Neutrophil (primary cell): Measurements from ENCODE around the gene SLC2A9.

Experiments used
- H3K27ac ChIP-seq: fragments of 200-600 bp; sonication (generic); 2 replicates; pipeline ENCODE4 v1.5.1; 2016; ENCODE audit warnings: mild to moderate bottlenecking, moderate library complexity
- H3K27me3 ChIP-seq: fragments of 200-600 bp; sonication (generic); 2 replicates; pipeline ENCODE4 v1.6.0; 2016; ENCODE audit warnings: mild to moderate bottlenecking
- H3K36me3 ChIP-seq: fragments of 200-600 bp; sonication (generic); 2 replicates; pipeline ENCODE4 v1.5.1; 2017
- H3K4me1 ChIP-seq, 2 experiments: fragments of 200-600 bp in 1 of 2; sonication (generic) in 1 of 2; 1 replicate in 1 of 2; 2 replicates in 1 of 2; pipeline versions ENCODE4 v1.5.1 to v1.6.1; 2013 to 2016; ENCODE audit warnings: low read depth in 1 of 2, low read length in 1 of 2, mild to moderate bottlenecking in 1 of 2, moderate library complexity in 1 of 2; ENCODE audit not compliant: control insufficient read depth in 1 of 2, insufficient read depth in 1 of 2
- H3K4me3 ChIP-seq, 2 experiments: fragments of 200-600 bp in 1 of 2; sonication (generic) in 1 of 2; 1 replicate in 1 of 2; 2 replicates in 1 of 2; pipeline ENCODE4 v1.5.1; 2013 to 2016; ENCODE audit warnings: low read depth in 1 of 2, low read length in 1 of 2, mild to moderate bottlenecking in 1 of 2, moderate library complexity in 1 of 2
- H3K9me3 ChIP-seq: fragments of 200-600 bp; sonication (generic); 2 replicates; pipeline ENCODE4 v1.5.1; 2016
- CTCF ChIP-seq: fragments of 200-600 bp; sonication (generic); IDR thresholded peaks from 2 replicates; pipeline ENCODE4 v1.5.1; 2016; ENCODE audit warnings: antibody characterized with exemption

The SLC2A9 gene

GRCh38 chr4:10061650-10062415 is 40.5 kb upstream of the SLC2A9 start:
- Histone ChIP-seq H3K4me1 (peaks cover 0 to 10% of the 10 kb centered on the region in 2 experiments), H3K4me3 (no peak overlapping the region), H3K27ac (no peak overlapping the region), H3K9me3 (no peaks in the 10 kb centered on the region), H3K27me3 (no peaks in the 10 kb centered on the region), H3K36me3 (peaks cover 73% of the 10 kb centered on the region)
- TF ChIP-seq CTCF: no peak

GRCh38 chr4:10058371-10058770 is 37.1 kb upstream of the SLC2A9 start:
- Histone ChIP-seq H3K4me3 (no peak overlapping the region), H3K27me3 (no peaks in the 10 kb centered on the region), H3K36me3 (peaks cover 46% of the 10 kb centered on the region), H3K9me3 (no peaks in the 10 kb centered on the region), H3K27ac (no peak overlapping the region), H3K4me1 (peaks cover 0 to 6% of the 10 kb centered on the region in 2 experiments)
- TF ChIP-seq CTCF: no peak

GRCh38 chr4:10057023-10057395 is 35.7 kb upstream of the SLC2A9 start:
- Histone ChIP-seq H3K4me3 (no peak overlapping the region), H3K4me1 (no peaks in the 10 kb centered on the region), H3K36me3 (peaks cover 34% of the 10 kb centered on the region), H3K27ac (no peak overlapping the region), H3K9me3 (no peaks in the 10 kb centered on the region), H3K27me3 (no peaks in the 10 kb centered on the region)
- no peak for TF ChIP-seq CTCF

- peaks cover 29% of the 10 kb centered on the region for H3K36me3 ChIP-seq
- no peak overlapping the region for H3K4me3 ChIP-seq
- H3K4me1 ChIP-seq: no peaks in the 10 kb centered on the region
- no peaks in the 10 kb centered on the region for H3K9me3 ChIP-seq
- TF ChIP-seq CTCF: no peak
- H3K27me3 ChIP-seq: no peaks in the 10 kb centered on the region
- H3K27ac ChIP-seq: no peak overlapping the region
These were observed 35.2 kb upstream of the SLC2A9 start for GRCh38 chr4:10056334-10057022.

- Histone ChIP-seq H3K4me3 (no peak overlapping the region), H3K9me3 (no peaks in the 10 kb centered on the region), H3K27ac (no peak overlapping the region), H3K36me3 (peaks cover 23% of the 10 kb centered on the region), H3K4me1 (peaks cover 0 to under 1% of the 10 kb centered on the region in 2 experiments), H3K27me3 (peaks cover under 1% of the 10 kb centered on the region)
- no peak for TF ChIP-seq CTCF
These were observed 34.6 kb upstream of the SLC2A9 start for GRCh38 chr4:10055871-10056270.
